ENCODE measurements around the gene NDFIP2. TPM values are rescaled to one million over a fixed set of nuclear protein-coding genes. Genes with fewer than 3 reads are reported as not detected.

The NDFIP2 gene
- total and polyA plus RNA-seq, 2 experiments from 2014 or later = 28.3 to 28.7 TPM

GRCh38 chr13:79593121-79593520 lies 112.2 kb downstream of the NDFIP2 start:
- Mint-ChIP-seq H3K36me3 (ENCODE audit: low read depth) (no peaks in the 10 kb centered on the region), H3K9me3 (peaks cover 4% of the 10 kb centered on the region; the same call in 2 of the 3 replicates)

More at GRCh38 chr13:79593121-79593520, 112.2 kb downstream of the NDFIP2 start:
- Histone ChIP-seq H3K27ac (ENCODE audit: low read depth) (no peak overlapping the region), H2AFZ (no peak overlapping the region), H3K4me3 (no peak overlapping the region), H3K4me1 (ENCODE audit: insufficient read depth) (no peaks in the 10 kb centered on the region; the same call in 1 of the 2 replicates), H3K27me3 (ENCODE audit: insufficient read depth) (no peaks in the 10 kb centered on the region), H3K36me3 (ENCODE audit: insufficient read depth) (no peaks in the 10 kb centered on the region), H3F3A (replicated peaks; ENCODE audit: low read depth) (no peaks in the 10 kb centered on the region), H3K9me2 (ENCODE audit: insufficient read depth) (peaks cover 11% of the 10 kb centered on the region; the same call in 1 of the 2 replicates), H3K79me2 (replicated peaks; ENCODE audit: insufficient read depth) (no peaks in the 10 kb centered on the region), H4K20me1 (replicated peaks; ENCODE audit: insufficient read depth) (no peaks in the 10 kb centered on the region), H3K4me2 (no peak overlapping the region)
- DNase-seq (ENCODE audit: low spot score) (no peak), ATAC-seq (no peak)
- TF ChIP-seq STAT1 (IDR thresholded peaks at IDR 0.05; ENCODE audit: unreplicated experiment) = no peak
- TF ChIP-seq ZNF114 (CRISPR knock-in tag; IDR thresholded peaks at IDR 0.05) = no peak
- no peak for TF ChIP-seq NANOG (IDR thresholded peaks at IDR 0.05; ENCODE audit: borderline replicate concordance)
- TF ChIP-seq POLR2AphosphoS5 (IDR thresholded peaks at IDR 0.05; ENCODE audit: low read depth) = no peak
- no peak for TF ChIP-seq ZNF331 (CRISPR knock-in tag; IDR thresholded peaks at IDR 0.05; ENCODE audit: low read depth)
- TF ChIP-seq EZH2 (IDR thresholded peaks at IDR 0.05; ENCODE audit: low read depth, unreplicated experiment) = no peak
- TF ChIP-seq, protein P1, sequence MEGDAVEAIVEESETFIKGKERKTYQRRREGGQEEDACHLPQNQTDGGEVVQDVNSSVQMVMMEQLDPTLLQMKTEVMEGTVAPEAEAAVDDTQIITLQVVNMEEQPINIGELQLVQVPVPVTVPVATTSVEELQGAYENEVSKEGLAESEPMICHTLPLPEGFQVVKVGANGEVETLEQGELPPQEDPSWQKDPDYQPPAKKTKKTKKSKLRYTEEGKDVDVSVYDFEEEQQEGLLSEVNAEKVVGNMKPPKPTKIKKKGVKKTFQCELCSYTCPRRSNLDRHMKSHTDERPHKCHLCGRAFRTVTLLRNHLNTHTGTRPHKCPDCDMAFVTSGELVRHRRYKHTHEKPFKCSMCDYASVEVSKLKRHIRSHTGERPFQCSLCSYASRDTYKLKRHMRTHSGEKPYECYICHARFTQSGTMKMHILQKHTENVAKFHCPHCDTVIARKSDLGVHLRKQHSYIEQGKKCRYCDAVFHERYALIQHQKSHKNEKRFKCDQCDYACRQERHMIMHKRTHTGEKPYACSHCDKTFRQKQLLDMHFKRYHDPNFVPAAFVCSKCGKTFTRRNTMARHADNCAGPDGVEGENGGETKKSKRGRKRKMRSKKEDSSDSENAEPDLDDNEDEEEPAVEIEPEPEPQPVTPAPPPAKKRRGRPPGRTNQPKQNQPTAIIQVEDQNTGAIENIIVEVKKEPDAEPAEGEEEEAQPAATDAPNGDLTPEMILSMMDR (conservative IDR thresholded peaks at IDR 0.05; ENCODE audit: low read depth in 2 of 2) = no peak
- TF ChIP-seq, protein P2, sequence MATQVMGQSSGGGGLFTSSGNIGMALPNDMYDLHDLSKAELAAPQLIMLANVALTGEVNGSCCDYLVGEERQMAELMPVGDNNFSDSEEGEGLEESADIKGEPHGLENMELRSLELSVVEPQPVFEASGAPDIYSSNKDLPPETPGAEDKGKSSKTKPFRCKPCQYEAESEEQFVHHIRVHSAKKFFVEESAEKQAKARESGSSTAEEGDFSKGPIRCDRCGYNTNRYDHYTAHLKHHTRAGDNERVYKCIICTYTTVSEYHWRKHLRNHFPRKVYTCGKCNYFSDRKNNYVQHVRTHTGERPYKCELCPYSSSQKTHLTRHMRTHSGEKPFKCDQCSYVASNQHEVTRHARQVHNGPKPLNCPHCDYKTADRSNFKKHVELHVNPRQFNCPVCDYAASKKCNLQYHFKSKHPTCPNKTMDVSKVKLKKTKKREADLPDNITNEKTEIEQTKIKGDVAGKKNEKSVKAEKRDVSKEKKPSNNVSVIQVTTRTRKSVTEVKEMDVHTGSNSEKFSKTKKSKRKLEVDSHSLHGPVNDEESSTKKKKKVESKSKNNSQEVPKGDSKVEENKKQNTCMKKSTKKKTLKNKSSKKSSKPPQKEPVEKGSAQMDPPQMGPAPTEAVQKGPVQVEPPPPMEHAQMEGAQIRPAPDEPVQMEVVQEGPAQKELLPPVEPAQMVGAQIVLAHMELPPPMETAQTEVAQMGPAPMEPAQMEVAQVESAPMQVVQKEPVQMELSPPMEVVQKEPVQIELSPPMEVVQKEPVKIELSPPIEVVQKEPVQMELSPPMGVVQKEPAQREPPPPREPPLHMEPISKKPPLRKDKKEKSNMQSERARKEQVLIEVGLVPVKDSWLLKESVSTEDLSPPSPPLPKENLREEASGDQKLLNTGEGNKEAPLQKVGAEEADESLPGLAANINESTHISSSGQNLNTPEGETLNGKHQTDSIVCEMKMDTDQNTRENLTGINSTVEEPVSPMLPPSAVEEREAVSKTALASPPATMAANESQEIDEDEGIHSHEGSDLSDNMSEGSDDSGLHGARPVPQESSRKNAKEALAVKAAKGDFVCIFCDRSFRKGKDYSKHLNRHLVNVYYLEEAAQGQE (IDR thresholded peaks at IDR 0.05; ENCODE audit: unreplicated experiment) = no peak
- no peak for TF ChIP-seq EZH2phosphoT487 (IDR thresholded peaks at IDR 0.05; ENCODE audit: unreplicated experiment)
- TF ChIP-seq CREB1 (CRISPR knock-in tag; IDR thresholded peaks at IDR 0.05; ENCODE audit: low read depth) = no peak
- no peak for TF ChIP-seq ETS1 (IDR thresholded peaks at IDR 0.05)
- TF ChIP-seq ZNF462 (CRISPR knock-in tag; IDR thresholded peaks at IDR 0.05) = no peak
- no peak for TF ChIP-seq JUNB (IDR thresholded peaks at IDR 0.05; ENCODE audit: unreplicated experiment)
- H3K27me3 Mint-ChIP-seq (ENCODE audit: insufficient read depth, low read depth, poor library complexity) = no peaks in the 10 kb centered on the region
- no peak overlapping the region for H3K4me3 Mint-ChIP-seq
- no peak overlapping the region for H3K27ac Mint-ChIP-seq
- no peaks in the 10 kb centered on the region for H3K4me1 Mint-ChIP-seq

All from GM23338 (cell line).